WI38 (cell line): ENCODE data around the gene ZSCAN31.

Experiments used
- H3K4me3 ChIP-seq: 2 replicates; pipeline ENCODE4 v1.5.1; 2011; ENCODE audit warnings: low read depth, mild to moderate bottlenecking, control low read depth, low read length
- TF ChIP-seq, protein P1 (sequence below): IDR thresholded peaks from 2 replicates; pipeline ENCODE4 v1.5.1; 2012; ENCODE audit warnings: low read depth, mild to moderate bottlenecking, control low read depth, low read length

Gene ZSCAN31

DNA sequence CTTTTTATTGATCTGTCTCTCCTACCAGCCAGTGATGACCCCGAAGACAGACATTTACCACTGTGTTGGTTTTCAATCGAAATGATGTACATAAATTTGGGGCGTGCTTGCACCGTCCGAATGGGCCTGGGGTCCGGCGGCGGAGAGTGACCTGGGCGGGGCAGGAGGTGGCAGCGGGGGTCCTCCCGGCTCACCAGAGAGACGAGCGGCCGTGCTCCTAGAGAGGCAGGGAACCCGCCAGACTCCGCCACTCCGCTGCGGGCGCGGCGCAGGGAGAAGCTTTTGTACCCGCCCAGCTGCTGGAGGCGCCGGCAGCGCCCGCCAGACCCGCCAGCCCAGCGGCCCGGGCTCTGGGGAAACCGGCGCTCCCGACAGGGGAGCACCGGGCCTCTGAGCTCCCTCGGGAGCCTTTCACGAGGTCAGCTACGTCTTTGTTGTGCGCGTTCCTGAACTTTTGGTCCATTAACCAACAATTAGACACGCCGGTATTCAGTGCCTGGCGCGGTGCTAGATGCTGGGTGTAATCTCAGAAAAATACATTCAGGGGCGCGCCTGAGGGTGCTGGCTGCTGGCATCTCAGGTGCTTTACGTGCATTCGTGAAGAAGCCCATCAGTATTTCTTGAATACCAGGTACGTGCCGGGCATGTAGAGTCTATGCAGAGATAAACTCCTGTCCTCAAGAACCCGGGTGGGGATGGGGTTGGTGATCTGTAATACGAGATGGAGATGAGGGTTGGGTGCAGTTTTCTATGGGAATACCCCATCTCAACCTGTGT lies 54.5 kb downstream of the ZSCAN31 start, which contains the start of gene PGBD1:
Gene PGBD1, plus strand, starts transcription at position 285 of the 777 bp plus-strand sequence. CDS start 2,242 bp downstream, outside the sequence.
- TF ChIP-seq, protein P1, sequence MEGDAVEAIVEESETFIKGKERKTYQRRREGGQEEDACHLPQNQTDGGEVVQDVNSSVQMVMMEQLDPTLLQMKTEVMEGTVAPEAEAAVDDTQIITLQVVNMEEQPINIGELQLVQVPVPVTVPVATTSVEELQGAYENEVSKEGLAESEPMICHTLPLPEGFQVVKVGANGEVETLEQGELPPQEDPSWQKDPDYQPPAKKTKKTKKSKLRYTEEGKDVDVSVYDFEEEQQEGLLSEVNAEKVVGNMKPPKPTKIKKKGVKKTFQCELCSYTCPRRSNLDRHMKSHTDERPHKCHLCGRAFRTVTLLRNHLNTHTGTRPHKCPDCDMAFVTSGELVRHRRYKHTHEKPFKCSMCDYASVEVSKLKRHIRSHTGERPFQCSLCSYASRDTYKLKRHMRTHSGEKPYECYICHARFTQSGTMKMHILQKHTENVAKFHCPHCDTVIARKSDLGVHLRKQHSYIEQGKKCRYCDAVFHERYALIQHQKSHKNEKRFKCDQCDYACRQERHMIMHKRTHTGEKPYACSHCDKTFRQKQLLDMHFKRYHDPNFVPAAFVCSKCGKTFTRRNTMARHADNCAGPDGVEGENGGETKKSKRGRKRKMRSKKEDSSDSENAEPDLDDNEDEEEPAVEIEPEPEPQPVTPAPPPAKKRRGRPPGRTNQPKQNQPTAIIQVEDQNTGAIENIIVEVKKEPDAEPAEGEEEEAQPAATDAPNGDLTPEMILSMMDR, result no peak

DNA sequence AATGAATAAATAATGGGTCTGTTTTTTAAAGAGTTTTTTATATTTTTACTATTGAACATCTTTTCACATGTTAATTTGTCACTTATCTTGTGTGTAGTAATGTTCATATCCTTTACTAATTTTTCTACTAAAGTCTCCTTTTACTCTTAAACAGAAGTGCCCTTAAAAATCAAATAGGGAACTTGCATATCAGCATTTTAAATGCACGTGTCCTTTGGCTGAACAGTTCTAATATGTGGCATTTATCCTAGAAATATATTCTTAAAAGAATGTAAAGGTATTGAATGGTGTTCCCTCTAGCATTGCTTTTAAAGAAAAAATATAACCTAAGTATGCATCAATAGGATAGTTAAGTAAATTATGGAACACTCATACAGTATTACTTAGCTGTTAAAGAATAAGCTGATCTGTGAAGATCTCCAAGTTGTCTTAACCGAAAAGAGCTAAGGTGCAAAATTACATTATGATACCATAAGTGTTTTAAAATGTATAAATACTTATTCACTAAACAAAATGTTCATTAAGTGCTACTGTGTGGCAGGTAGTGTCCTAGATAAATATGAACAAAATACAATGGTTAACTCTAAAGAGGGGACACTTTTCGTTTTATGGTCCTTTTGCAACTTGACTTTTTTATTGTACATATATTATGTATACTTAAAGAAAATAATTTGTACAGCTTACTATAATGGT lies 55.2 kb downstream of the ZSCAN31 start:
- H3K4me3 ChIP-seq, result peak overlapping the region; percentile 82
- TF ChIP-seq, protein P1, result no peak

More for the DNA sequence above, 54.5 kb downstream of the ZSCAN31 start, which contains the start of gene PGBD1:
- H3K4me3 ChIP-seq, result peak within 1 kb of the TSS; percentile 82

DNA sequence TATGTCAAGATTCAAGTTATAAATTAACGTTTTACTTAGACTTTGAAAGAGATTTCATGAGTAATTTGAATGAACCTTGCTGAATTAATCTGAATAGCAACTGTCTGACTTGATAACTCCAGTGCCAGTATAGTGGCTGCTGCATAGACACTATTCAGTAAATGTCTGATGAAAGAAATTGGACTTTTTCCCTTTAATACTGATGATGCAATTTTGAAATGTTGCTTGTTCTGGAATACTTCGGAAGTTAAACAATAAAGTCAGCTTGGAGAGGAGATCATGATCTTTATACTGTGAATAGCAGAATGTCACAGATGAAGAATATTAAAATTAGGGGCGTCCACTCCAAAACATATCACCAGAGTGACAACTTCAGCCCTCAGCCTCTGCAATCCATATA lies 58.2 kb downstream of the ZSCAN31 start:
- TF ChIP-seq, protein P1, result no peak
- H3K4me3 ChIP-seq, result no peak overlapping the region

DNA sequence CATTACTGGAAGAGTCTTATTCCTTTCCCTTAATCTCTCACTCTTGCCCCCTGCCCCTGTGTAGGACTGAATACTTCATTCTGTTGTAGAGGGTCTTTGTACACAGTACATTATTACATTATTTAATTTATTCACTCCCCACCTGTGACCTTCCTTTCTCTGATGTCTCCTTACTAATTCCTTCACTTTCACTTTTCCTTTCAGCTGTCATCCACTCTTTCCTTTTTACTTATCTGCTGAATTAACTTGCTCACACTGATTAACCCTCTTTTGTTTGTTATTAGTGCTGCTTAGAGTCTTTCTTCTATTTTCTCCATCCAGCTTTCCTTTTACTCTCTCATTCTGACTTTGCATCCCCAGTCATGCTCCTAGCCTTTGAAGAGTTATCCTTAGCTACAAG lies 61.1 kb downstream of the ZSCAN31 start:
- no peak overlapping the region for H3K4me3 ChIP-seq
- TF ChIP-seq, protein P1, result no peak
